ENCODE measurements around the gene SLC25A25. TPM values are rescaled to one million over a fixed set of nuclear protein-coding genes. Genes with fewer than 3 reads are reported as not detected.

The SLC25A25 gene
- total RNA-seq, 2 experiments from 2014 or later: 16.9 to 17.7 TPM

- peaks cover 24% of the 10 kb centered on the region for H3K36me3 ChIP-seq (ENCODE audit: insufficient read depth, low read length)
- TF ChIP-seq CTCF (IDR thresholded peaks at IDR 0.05): no peak
- Mint-ChIP-seq H3K4me1 (ENCODE audit: low read depth) (peaks cover 77% of the 10 kb centered on the region), H3K9me3 (no peaks in the 10 kb centered on the region), H3K27me3 (no peaks in the 10 kb centered on the region), H3K36me3 (ENCODE audit: low read depth) (peaks cover 19% of the 10 kb centered on the region), H3K27ac (peak overlapping the region; percentile 90), H3K4me3 (peak overlapping the region; percentile 11)
- ATAC-seq (ENCODE audit: poor library complexity): peak; percentile 51
- H3K4me1 ChIP-seq (ENCODE audit: insufficient read depth, low read length): peaks cover 81% of the 10 kb centered on the region
- POLR2A ChIA-PET: interaction anchor here (0.6 to 5.0 kb wide), 10 partner anchors 8 to 155 kb away, joined by 3 to 39 read pairs (median 7); partner anchors contain the start of genes DPM2, NAIF1 and SLC25A25
- CTCF ChIA-PET: interaction anchor here (1.0 to 3.5 kb wide), 2 partner anchors 25 to 53 kb away, joined by 3 to 12 read pairs; no protein-coding TSS in a partner anchor
- H3K27me3 ChIP-seq (ENCODE audit: control insufficient read depth in 1 of 2, insufficient read depth in 2 of 2, low read length in 2 of 2): no peaks in the 10 kb centered on the region
- peak in 3 of 14 experiments; percentile 30 to 68 (median 68) for DNase-seq
- intact Hi-C loops (cut with DNase I, micrococcal nuclease): no loop called here
- H3K9me3 ChIP-seq (ENCODE audit: control insufficient read depth in 1 of 2, insufficient read depth in 1 of 2, low read length in 2 of 2): no peaks in the 10 kb centered on the region
- peak overlapping the region; percentile 4 to 62 for H3K27ac ChIP-seq (ENCODE audit: low read depth in 1 of 2, low read length in 2 of 2)
- H3K4me3 ChIP-seq (ENCODE audit: low read length): no peak overlapping the region
Measured at GRCh38 chr9:128093011-128093410, 25.0 kb downstream of the SLC25A25 start.

GRCh38 chr9:128094166-128094949, 26.3 kb downstream of the SLC25A25 start:
- no peaks in the 10 kb centered on the region for H3K9me3 Mint-ChIP-seq
- CTCF ChIA-PET: interaction anchor here (1.5 kb wide), 1 partner anchor 23 kb away, joined by 7 read pairs; no protein-coding TSS in a partner anchor
- H3K27ac Mint-ChIP-seq: peak overlapping the region; percentile 90
- ATAC-seq (ENCODE audit: poor library complexity) (peak; percentile 78), DNase-seq (peak; percentile 33 to 87 (median 62))
- POLR2A ChIA-PET: interaction anchor here (1.3 to 5.0 kb wide), 5 partner anchors 9 to 164 kb away, joined by 3 to 39 read pairs (median 10); partner anchors contain the start of genes DPM2, NAIF1, PIP5KL1 and SLC25A25
- peaks cover 29% of the 10 kb centered on the region for H3K36me3 Mint-ChIP-seq (ENCODE audit: low read depth)
- Histone ChIP-seq H3K36me3 (ENCODE audit: insufficient read depth, low read length) (peaks cover 29% of the 10 kb centered on the region), H3K9me3 (ENCODE audit: control insufficient read depth in 1 of 2, insufficient read depth in 1 of 2, low read length in 2 of 2) (no peaks in the 10 kb centered on the region), H3K4me1 (ENCODE audit: insufficient read depth, low read length) (peaks cover 82% of the 10 kb centered on the region), H3K27ac (ENCODE audit: low read depth in 1 of 2, low read length in 2 of 2) (peak overlapping the region; percentile 62 to 81), H3K4me3 (ENCODE audit: low read length) (no peak overlapping the region), H3K27me3 (ENCODE audit: control insufficient read depth in 1 of 2, insufficient read depth in 2 of 2, low read length in 2 of 2) (no peaks in the 10 kb centered on the region)
- peak overlapping the region; percentile 78 for H3K4me3 Mint-ChIP-seq
- TF ChIP-seq CTCF (IDR thresholded peaks at IDR 0.05): no peak
- peaks cover 79% of the 10 kb centered on the region for H3K4me1 Mint-ChIP-seq (ENCODE audit: low read depth)
- H3K27me3 Mint-ChIP-seq: no peaks in the 10 kb centered on the region
- intact Hi-C loops (cut with DNase I, micrococcal nuclease): no loop called here

- H3K27me3 ChIP-seq (ENCODE audit: control insufficient read depth in 1 of 2, insufficient read depth in 2 of 2, low read length in 2 of 2): no peaks in the 10 kb centered on the region
- H3K27ac ChIP-seq (ENCODE audit: low read depth in 1 of 2, low read length in 2 of 2): peak overlapping the region in 1 of 2 donors; percentile 81
- DNase-seq: no peak
- H3K36me3 ChIP-seq (ENCODE audit: insufficient read depth, low read length): peaks cover 33% of the 10 kb centered on the region
- peak overlapping the region; percentile 90 for H3K27ac Mint-ChIP-seq
- no peak overlapping the region for H3K4me3 Mint-ChIP-seq
- POLR2A ChIA-PET: interaction anchor here (1.2 to 5.0 kb wide), 3 partner anchors 23 to 165 kb away, joined by 3 to 39 read pairs (median 3); partner anchors contain the start of genes NAIF1, PIP5KL1 and SLC25A25
- CTCF ChIA-PET: interaction anchor here (1.2 to 1.5 kb wide), 2 partner anchors 23 to 46 kb away, joined by 3 to 7 read pairs; no protein-coding TSS in a partner anchor
- H3K4me1 ChIP-seq (ENCODE audit: insufficient read depth, low read length): peaks cover 83% of the 10 kb centered on the region
- no peak for TF ChIP-seq CTCF (IDR thresholded peaks at IDR 0.05)
- intact Hi-C loops (cut with DNase I, micrococcal nuclease): no loop called here
- H3K9me3 Mint-ChIP-seq: no peaks in the 10 kb centered on the region
- H3K9me3 ChIP-seq (ENCODE audit: control insufficient read depth in 1 of 2, insufficient read depth in 1 of 2, low read length in 2 of 2): no peaks in the 10 kb centered on the region
- no peak for ATAC-seq (ENCODE audit: poor library complexity)
- H3K27me3 Mint-ChIP-seq: no peaks in the 10 kb centered on the region
- peaks cover 32% of the 10 kb centered on the region for H3K36me3 Mint-ChIP-seq (ENCODE audit: low read depth)
- H3K4me3 ChIP-seq (ENCODE audit: low read length): no peak overlapping the region
- peaks cover 79% of the 10 kb centered on the region for H3K4me1 Mint-ChIP-seq (ENCODE audit: low read depth)
Measured at GRCh38 chr9:128094950-128095544, 27.0 kb downstream of the SLC25A25 start.
